ENCODE data around the gene CD44.

CD44 gene

GRCh38 chr11:35141071-35141470 lies 2.1 kb downstream of the CD44 start:
- DNase-seq = no peak

- DNase-seq = no peak
Observed at GRCh38 chr11:35141571-35141971, 2.6 kb downstream of the CD44 start.

GRCh38 chr11:35142481-35143075 lies 3.6 kb downstream of the CD44 start:
- no peak for DNase-seq

- no peak for DNase-seq
Observed at GRCh38 chr11:35143297-35144135, 4.5 kb downstream of the CD44 start.

- DNase-seq = no peak
Observed at GRCh38 chr11:35144136-35144741, 5.3 kb downstream of the CD44 start.

GRCh38 chr11:35144806-35145205 lies 5.8 kb downstream of the CD44 start:
- no peak for DNase-seq

- DNase-seq = peak; percentile 20 to 70
Observed at GRCh38 chr11:35145271-35145670, 6.3 kb downstream of the CD44 start.

GRCh38 chr11:35146074-35146521 lies 7.1 kb downstream of the CD44 start:
- no peak for DNase-seq

- DNase-seq = no peak
Observed at GRCh38 chr11:35146711-35147110, 7.7 kb downstream of the CD44 start.

- DNase-seq = no peak
Observed at GRCh38 chr11:35147235-35147634, 8.3 kb downstream of the CD44 start.

GRCh38 chr11:35148163-35148837 lies 9.3 kb downstream of the CD44 start:
- DNase-seq = no peak

- no peak for DNase-seq
Observed at GRCh38 chr11:35150454-35150853, 11.5 kb downstream of the CD44 start.

GRCh38 chr11:35151241-35151640 lies 12.3 kb downstream of the CD44 start:
- DNase-seq = peak in 1 of 2 experiments; percentile 17

GRCh38 chr11:35151683-35152280 lies 12.8 kb downstream of the CD44 start:
- peak in 1 of 2 experiments; percentile 12 for DNase-seq

- DNase-seq = no peak
Observed at GRCh38 chr11:35152575-35152974, 13.6 kb downstream of the CD44 start.

- DNase-seq = no peak
Observed at GRCh38 chr11:35153280-35153679, 14.3 kb downstream of the CD44 start.

- DNase-seq = no peak
Observed at GRCh38 chr11:35154952-35155351, 16.0 kb downstream of the CD44 start.

- no peak for DNase-seq
Observed at GRCh38 chr11:35155677-35156076, 16.7 kb downstream of the CD44 start.

- DNase-seq = no peak
Observed at GRCh38 chr11:35157814-35158700, 19.1 kb downstream of the CD44 start.

- peak in 1 of 2 experiments; percentile 38 for DNase-seq
Observed at GRCh38 chr11:35158701-35159510, 19.9 kb downstream of the CD44 start.

- no peak for DNase-seq
Observed at GRCh38 chr11:35160246-35160824, 21.4 kb downstream of the CD44 start.

All from NCI-H446 (cell line).